Superior temporal gyrus (tissue), 1 donor: ENCODE measurements around the gene TNFSF15.
"Not testable (repeated sequence)": the region's sequence is repeated elsewhere in the genome, so short reads cannot be mapped to it uniquely, and the experiment has no call there.

Experiments
- DNase-seq: peaks from one replicate; pipeline ENCODE4 v3.0.0-alpha.2; 2016; ENCODE audit errors: extremely low spot score

The TNFSF15 gene

GRCh38 chr9:114754581-114754980 is 51.3 kb downstream of the TNFSF15 start:
- DNase-seq, result no peak

- no peak for DNase-seq
Measured at GRCh38 chr9:114746591-114747346, 59.1 kb downstream of the TNFSF15 start.

- DNase-seq, result no peak
Measured at GRCh38 chr9:114745879-114746550, 59.8 kb downstream of the TNFSF15 start.

GRCh38 chr9:114745108-114745848 is 60.6 kb downstream of the TNFSF15 start:
- peak; percentile 63 for DNase-seq

GRCh38 chr9:114743446-114743845 is 62.4 kb downstream of the TNFSF15 start:
- DNase-seq, result no peak

GRCh38 chr9:114742947-114743346 is 62.9 kb downstream of the TNFSF15 start:
- DNase-seq, result no peak

- not testable (repeated sequence) for DNase-seq
Measured at GRCh38 chr9:114741521-114741920, 64.3 kb downstream of the TNFSF15 start.

- peak; percentile 85 for DNase-seq
Measured at GRCh38 chr9:114738581-114739316, 67.1 kb downstream of the TNFSF15 start.

GRCh38 chr9:114737847-114738246 is 68.0 kb downstream of the TNFSF15 start:
- no peak for DNase-seq

- DNase-seq, result no peak
Measured at GRCh38 chr9:114737118-114737517, 68.7 kb downstream of the TNFSF15 start.

GRCh38 chr9:114735704-114736103 is 70.1 kb downstream of the TNFSF15 start:
- no peak for DNase-seq

GRCh38 chr9:114735139-114735538 is 70.7 kb downstream of the TNFSF15 start:
- DNase-seq, result not testable (repeated sequence)
